Activated naive CD4-positive, alpha-beta T cell treated with anti-CD3 and anti-CD28 coated beads for 36 hours (primary cell): ENCODE measurements around the gene FEM1C. TPM values are rescaled to one million over a fixed set of nuclear protein-coding genes. Genes with fewer than 3 reads are reported as not detected.

Experiments
- CTCF ChIA-PET: fragments of 350-600 bp; sonication (Branson Sonifier 250); formaldehyde crosslinking; loops from one replicate; lab custom pipeline; 2021; ENCODE audit warnings: antibody characterized with exemption; lab: Charles Lee
- DNase-seq: peaks from one replicate; pipeline ENCODE4 v3.0.0-alpha.2; 2020
- H3K27ac Mint-ChIP-seq: one replicate; pipeline ENCODE4 v1.8.0; 2021; ENCODE audit warnings: mild to moderate bottlenecking, mixed read lengths
- H3K27me3 Mint-ChIP-seq: one replicate; pipeline ENCODE4 v1.8.0; 2021; ENCODE audit warnings: low read depth, mixed read lengths
- H3K36me3 Mint-ChIP-seq: one replicate; pipeline ENCODE4 v1.8.0; 2021; ENCODE audit warnings: low read depth, mixed read lengths
- H3K4me1 Mint-ChIP-seq: one replicate; pipeline ENCODE4 v1.8.0; 2021; ENCODE audit warnings: low read depth, mixed read lengths
- H3K4me3 Mint-ChIP-seq: one replicate; pipeline ENCODE4 v1.8.0; 2021; ENCODE audit warnings: mild to moderate bottlenecking, moderate library complexity, mixed read lengths
- H3K9me3 Mint-ChIP-seq: one replicate; pipeline ENCODE4 v1.8.0; 2021; ENCODE audit warnings: mixed read lengths
- intact Hi-C: fragments of 100-400 bp; cut with micrococcal nuclease; formaldehyde crosslinking; loops from one replicate; pipeline ENCODE4 v1.15.1; 2023
- total RNA-seq, 2 experiments: library from RNA; stranded (reverse); gene quantifications; one replicate each; pipeline ENCODE4 v1.2.3, GENCODE V29; 2021

FEM1C gene
- total RNA-seq, 2 experiments from 2014 or later, result 9.7 to 10.0 TPM

- Mint-ChIP-seq H3K4me1 (peaks cover 3% of the 10 kb centered on the region), H3K9me3 (no peaks in the 10 kb centered on the region), H3K27me3 (peaks cover 3% of the 10 kb centered on the region), H3K4me3 (no peak overlapping the region), H3K36me3 (no peaks in the 10 kb centered on the region), H3K27ac (no peak overlapping the region)
- intact Hi-C loops, result no loop called here
- CTCF ChIA-PET, result interaction anchor here (1.2 to 6.5 kb wide), 4 partner anchors 11 to 268 kb away, joined by 3 to 118 read pairs (median 4); no protein-coding TSS in a partner anchor
- no peak for DNase-seq
Measured at GRCh38 chr5:115577741-115578140, 33.2 kb upstream of the FEM1C start.

- CTCF ChIA-PET, result interaction anchor here (1.2 to 6.5 kb wide), 5 partner anchors 9 to 268 kb away, joined by 3 to 118 read pairs (median 4); no protein-coding TSS in a partner anchor
- peaks cover 3% of the 10 kb centered on the region for H3K27me3 Mint-ChIP-seq
- peaks cover 3% of the 10 kb centered on the region for H3K4me1 Mint-ChIP-seq
- no peaks in the 10 kb centered on the region for H3K9me3 Mint-ChIP-seq
- no peaks in the 10 kb centered on the region for H3K36me3 Mint-ChIP-seq
- H3K4me3 Mint-ChIP-seq, result no peak overlapping the region
- no peak for DNase-seq
- no peak overlapping the region for H3K27ac Mint-ChIP-seq
- intact Hi-C loops, result no loop called here
Measured at GRCh38 chr5:115577329-115577728, 32.8 kb upstream of the FEM1C start.

- H3K4me1 Mint-ChIP-seq, result peaks cover 3% of the 10 kb centered on the region
Measured at GRCh38 chr5:115575167-115576070, 30.8 kb upstream of the FEM1C start.

GRCh38 chr5:115573133-115573532 is 28.6 kb upstream of the FEM1C start:
- CTCF ChIA-PET, result interaction anchor here (0.8 to 6.5 kb wide), 4 partner anchors 11 to 311 kb away, joined by 3 to 118 read pairs (median 4); partner anchors contain the start of gene PGGT1B

More at GRCh38 chr5:115575167-115576070, 30.8 kb upstream of the FEM1C start:
- Mint-ChIP-seq H3K9me3 (no peaks in the 10 kb centered on the region), H3K27me3 (peaks cover 3% of the 10 kb centered on the region), H3K4me3 (no peak overlapping the region), H3K36me3 (no peaks in the 10 kb centered on the region), H3K27ac (no peak overlapping the region)
- DNase-seq, result no peak
- intact Hi-C loops, result loop anchor here (2.0 kb wide), 1 partner anchor 477 kb away; no protein-coding TSS in a partner anchor
- CTCF ChIA-PET, result interaction anchor here (0.7 to 6.5 kb wide), 19 partner anchors 9 to 271 kb away, joined by 3 to 118 read pairs (median 4); no protein-coding TSS in a partner anchor

DNA sequence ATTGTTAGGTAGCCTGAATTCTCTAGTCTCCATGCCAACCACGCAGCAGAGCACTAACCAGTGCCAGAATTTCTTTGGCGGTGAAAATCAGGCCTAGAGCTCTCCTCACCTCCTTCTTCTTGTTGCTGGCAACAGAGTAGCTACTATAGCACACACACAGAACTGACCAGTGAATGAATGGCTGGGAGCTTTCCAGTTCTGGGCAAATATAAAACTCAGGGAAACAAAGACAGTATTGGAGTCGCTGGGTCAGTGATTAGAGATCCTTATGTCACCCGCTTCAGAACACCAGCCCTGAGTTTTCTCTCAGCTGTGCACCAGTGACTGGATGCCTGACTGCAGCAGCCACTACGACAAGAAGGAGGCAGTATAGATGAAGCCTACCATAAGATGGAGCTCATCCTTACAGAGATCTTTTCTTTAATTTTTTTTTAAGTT is 26.9 kb upstream of the FEM1C start:
- Mint-ChIP-seq H3K4me3 (no peak overlapping the region), H3K27ac (no peak overlapping the region)
- intact Hi-C loops, result loop anchor here (5.0 kb wide), 1 partner anchor 194 kb away; no protein-coding TSS in a partner anchor

More at GRCh38 chr5:115573133-115573532, 28.6 kb upstream of the FEM1C start:
- H3K9me3 Mint-ChIP-seq, result no peaks in the 10 kb centered on the region
- peaks cover 3% of the 10 kb centered on the region for H3K4me1 Mint-ChIP-seq
- DNase-seq, result no peak
- H3K27me3 Mint-ChIP-seq, result peaks cover 3% of the 10 kb centered on the region
- intact Hi-C loops, result loop anchor here (5.0 kb wide), 1 partner anchor 196 kb away; no protein-coding TSS in a partner anchor
- H3K27ac Mint-ChIP-seq, result no peak overlapping the region
- H3K4me3 Mint-ChIP-seq, result no peak overlapping the region
- no peaks in the 10 kb centered on the region for H3K36me3 Mint-ChIP-seq

GRCh38 chr5:115568668-115569067 is 24.1 kb upstream of the FEM1C start:
- intact Hi-C loops, result no loop called here
- CTCF ChIA-PET, result no interaction called here
- no peaks in the 10 kb centered on the region for H3K4me1 Mint-ChIP-seq
- no peaks in the 10 kb centered on the region for H3K36me3 Mint-ChIP-seq
- no peak overlapping the region for H3K27ac Mint-ChIP-seq
- H3K4me3 Mint-ChIP-seq, result no peak overlapping the region
- DNase-seq, result no peak
- no peaks in the 10 kb centered on the region for H3K9me3 Mint-ChIP-seq
- peaks cover 7% of the 10 kb centered on the region for H3K27me3 Mint-ChIP-seq

More for the DNA sequence above, 26.9 kb upstream of the FEM1C start:
- no peaks in the 10 kb centered on the region for H3K36me3 Mint-ChIP-seq
- H3K27me3 Mint-ChIP-seq, result peaks cover 3% of the 10 kb centered on the region
- peaks cover 3% of the 10 kb centered on the region for H3K4me1 Mint-ChIP-seq
- no peak for DNase-seq
- CTCF ChIA-PET, result interaction anchor here (0.7 to 2.2 kb wide), 2 partner anchors 51 to 262 kb away, joined by 3 to 12 read pairs; no protein-coding TSS in a partner anchor
- no peaks in the 10 kb centered on the region for H3K9me3 Mint-ChIP-seq

DNA sequence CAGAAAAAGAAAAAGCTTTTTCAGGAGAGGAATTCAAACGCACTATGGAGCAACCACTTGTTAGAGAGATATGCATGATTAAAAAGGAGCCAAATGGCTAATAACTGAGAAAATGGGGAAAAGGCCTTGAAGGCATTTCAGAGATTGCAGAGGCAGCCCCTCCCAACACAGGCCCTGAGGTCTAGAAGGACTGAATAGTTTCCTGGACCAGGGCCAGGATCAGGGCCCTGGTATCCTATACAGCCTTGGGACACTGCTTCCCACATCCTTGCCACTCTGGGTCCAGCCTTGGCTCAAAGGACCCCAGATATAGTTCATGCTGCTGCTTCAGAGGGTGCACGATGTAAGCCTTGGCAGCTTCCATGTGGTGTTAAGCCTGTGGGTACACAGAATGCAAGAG is 20.7 kb upstream of the FEM1C start:
- no peak for DNase-seq
- intact Hi-C loops, result no loop called here
- Mint-ChIP-seq H3K36me3 (no peaks in the 10 kb centered on the region), H3K27me3 (peaks cover 21% of the 10 kb centered on the region), H3K27ac (no peak overlapping the region), H3K4me3 (no peak overlapping the region), H3K4me1 (no peaks in the 10 kb centered on the region), H3K9me3 (no peaks in the 10 kb centered on the region)
- CTCF ChIA-PET, result no interaction called here

- Mint-ChIP-seq H3K4me3 (no peak overlapping the region), H3K4me1 (no peaks in the 10 kb centered on the region), H3K27me3 (peaks cover 23% of the 10 kb centered on the region), H3K27ac (no peak overlapping the region), H3K36me3 (no peaks in the 10 kb centered on the region), H3K9me3 (no peaks in the 10 kb centered on the region)
- CTCF ChIA-PET, result interaction anchor here (0.9 kb wide), 1 partner anchor 11 kb away, joined by 3 read pairs; no protein-coding TSS in a partner anchor
- intact Hi-C loops, result no loop called here
- DNase-seq, result no peak
Measured at GRCh38 chr5:115561176-115561575, 16.6 kb upstream of the FEM1C start.

DNA sequence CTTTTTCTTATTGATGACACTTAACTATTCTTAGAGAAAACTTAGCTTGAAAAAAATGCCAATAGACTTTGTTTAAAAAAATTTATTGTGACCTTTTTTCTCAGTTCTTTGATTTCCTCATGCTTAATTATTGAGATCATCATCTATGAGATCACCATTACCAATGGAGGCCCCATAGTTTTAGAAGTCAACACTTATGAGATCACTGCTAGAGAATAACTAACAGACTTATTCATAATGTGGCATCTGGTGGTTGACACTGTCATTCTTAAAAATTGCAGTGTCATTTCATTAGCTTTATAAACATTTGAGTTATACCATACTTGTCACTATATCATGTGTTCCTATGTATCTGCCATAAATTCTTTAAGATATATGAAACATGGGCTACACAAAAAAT is 14.9 kb upstream of the FEM1C start:
- Mint-ChIP-seq H3K4me1 (no peaks in the 10 kb centered on the region), H3K27ac (no peak overlapping the region), H3K9me3 (no peaks in the 10 kb centered on the region), H3K36me3 (no peaks in the 10 kb centered on the region), H3K27me3 (peaks cover 18% of the 10 kb centered on the region), H3K4me3 (no peak overlapping the region)
- intact Hi-C loops, result no loop called here
- CTCF ChIA-PET, result interaction anchor here (0.7 kb wide), 2 partner anchors 9 to 261 kb away, joined by 3 read pairs; no protein-coding TSS in a partner anchor
- DNase-seq, result no peak

- H3K36me3 Mint-ChIP-seq, result no peaks in the 10 kb centered on the region
- peaks cover 17% of the 10 kb centered on the region for H3K27me3 Mint-ChIP-seq
- no peak overlapping the region for H3K27ac Mint-ChIP-seq
- H3K4me1 Mint-ChIP-seq, result no peaks in the 10 kb centered on the region
- CTCF ChIA-PET, result no interaction called here
- no peaks in the 10 kb centered on the region for H3K9me3 Mint-ChIP-seq
- DNase-seq, result no peak
- intact Hi-C loops, result no loop called here
- H3K4me3 Mint-ChIP-seq, result no peak overlapping the region
Measured at GRCh38 chr5:115558388-115558956, 13.9 kb upstream of the FEM1C start.

DNA sequence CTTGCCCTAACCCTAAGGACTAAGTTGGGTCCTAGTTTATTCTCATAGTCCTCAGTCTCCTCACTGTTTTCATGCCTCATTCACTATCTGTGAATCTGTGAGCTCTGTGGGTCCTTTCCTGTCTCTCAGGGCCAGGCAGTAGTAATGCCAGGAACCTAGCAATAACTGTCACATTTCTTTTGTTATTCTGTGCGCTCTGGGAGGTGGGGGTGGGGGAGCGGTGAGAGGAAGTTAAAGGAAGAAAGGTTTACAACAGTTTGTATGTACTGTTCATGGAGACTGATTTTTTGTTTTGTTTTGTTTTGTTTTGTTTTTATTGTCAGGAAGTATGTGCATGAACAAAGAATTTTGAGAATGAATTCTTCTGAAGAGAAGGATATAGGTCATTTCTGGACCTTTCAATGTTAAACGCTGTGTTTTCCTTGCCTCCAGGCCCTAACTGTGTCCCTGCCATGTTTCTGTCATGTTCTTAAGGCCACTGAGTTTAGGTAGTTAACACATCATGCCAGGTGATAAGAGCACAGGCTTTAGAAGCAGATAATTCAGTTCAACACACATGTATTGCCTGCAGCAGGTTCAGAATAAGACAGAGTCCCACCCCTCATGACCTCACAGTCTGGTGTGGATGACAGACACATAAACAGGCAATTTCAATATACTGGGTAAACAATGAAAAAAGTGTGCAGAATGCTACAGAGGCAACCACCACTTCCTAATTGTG is 13.3 kb upstream of the FEM1C start:
- no peak for DNase-seq
- intact Hi-C loops, result no loop called here
- no peaks in the 10 kb centered on the region for H3K9me3 Mint-ChIP-seq

More for the DNA sequence above, 13.3 kb upstream of the FEM1C start:
- Mint-ChIP-seq H3K36me3 (no peaks in the 10 kb centered on the region), H3K4me3 (no peak overlapping the region), H3K27me3 (peaks cover 14% of the 10 kb centered on the region), H3K27ac (no peak overlapping the region), H3K4me1 (no peaks in the 10 kb centered on the region)
- CTCF ChIA-PET, result no interaction called here
